ENCODE results near the gene ETV7.

ETV7 gene

DNA sequence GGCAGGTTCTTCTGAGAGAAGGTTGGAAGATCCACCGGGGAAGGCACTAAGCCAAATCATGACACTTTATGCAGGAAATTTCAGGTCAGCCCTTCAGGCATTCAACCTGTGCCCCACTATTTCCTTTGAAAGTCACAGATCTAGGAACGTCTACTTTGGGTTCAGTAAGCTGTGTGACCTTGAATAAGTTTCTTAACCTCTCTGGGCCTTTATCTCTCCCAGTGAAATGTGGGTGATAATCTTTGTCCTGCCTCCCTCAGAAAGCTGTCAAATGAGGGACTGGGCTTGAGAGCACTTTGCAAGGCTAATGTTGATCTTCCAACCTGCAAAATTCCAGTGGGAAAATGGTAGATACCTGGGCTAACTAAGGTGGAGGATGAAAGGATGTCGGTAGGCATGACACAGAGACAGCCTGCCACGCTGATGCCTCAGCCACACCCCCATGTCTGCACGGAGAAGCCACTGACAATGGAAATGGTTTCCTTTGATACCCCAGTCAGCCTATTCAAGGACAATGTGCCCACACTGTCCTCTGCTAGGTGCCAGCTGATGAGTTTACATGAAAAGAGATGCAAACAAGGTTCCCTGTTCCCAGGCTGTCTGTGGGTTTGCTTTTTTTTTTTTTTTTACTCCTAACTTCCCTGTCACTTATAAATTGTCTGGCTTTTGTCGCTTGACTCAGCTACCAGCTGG, 60.1 kb downstream of the ETV7 start:
- TF ChIP-seq CTCF (IDR thresholded peaks at IDR 0.05): no peak

DNA sequence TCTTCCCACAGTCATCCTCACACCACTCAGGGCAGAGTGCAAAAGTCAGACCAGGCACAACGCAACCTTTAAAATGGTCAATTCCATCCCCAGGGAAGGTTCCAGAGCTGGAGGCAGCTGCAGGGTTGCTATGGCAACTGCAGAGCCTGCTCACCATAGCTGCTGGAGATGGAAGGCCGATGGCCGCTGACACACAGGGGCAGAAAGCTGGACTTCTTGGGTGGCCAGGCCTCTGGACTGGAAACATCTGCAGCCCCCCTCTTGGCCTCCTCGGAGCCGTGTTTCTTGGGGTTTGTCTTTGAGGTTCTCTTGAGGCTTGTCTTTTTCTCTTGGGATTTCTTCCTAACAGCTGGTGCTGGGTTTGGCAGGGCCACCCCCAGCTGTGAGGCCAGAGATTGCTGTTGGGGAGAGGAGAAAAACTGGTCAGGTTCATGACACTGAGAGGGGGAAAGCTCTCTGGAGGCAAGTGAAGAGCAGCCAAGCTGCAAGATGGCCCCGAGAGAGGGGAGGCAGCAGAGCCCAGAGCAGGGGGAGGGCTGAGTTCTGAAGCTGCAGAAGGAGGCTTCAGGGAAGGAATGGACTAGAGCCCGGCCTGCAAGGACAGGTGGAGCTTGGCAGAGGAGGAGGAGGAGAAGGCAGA, 61.0 kb downstream of the ETV7 start:
- no peak for TF ChIP-seq CTCF (IDR thresholded peaks at IDR 0.05)

GRCh38 chr6:36324715-36325114, 62.8 kb downstream of the ETV7 start:
- TF ChIP-seq CTCF (IDR thresholded peaks at IDR 0.05): no peak

- no peak for TF ChIP-seq CTCF (IDR thresholded peaks at IDR 0.05)
These were observed 63.3 kb downstream of the ETV7 start for GRCh38 chr6:36324191-36324590.

GRCh38 chr6:36323062-36323461, 64.4 kb downstream of the ETV7 start:
- TF ChIP-seq CTCF (IDR thresholded peaks at IDR 0.05): no peak

- no peak for TF ChIP-seq CTCF (IDR thresholded peaks at IDR 0.05)
These were observed 64.9 kb downstream of the ETV7 start for GRCh38 chr6:36322591-36322990.

GRCh38 chr6:36320475-36320874, 67.0 kb downstream of the ETV7 start:
- no peak for TF ChIP-seq CTCF (IDR thresholded peaks at IDR 0.05)
